ENCODE measurements around the gene PHIP. TPM values are rescaled to one million over a fixed set of nuclear protein-coding genes. Genes with fewer than 3 reads are reported as not detected.

Gene PHIP
- total RNA-seq, 6 experiments from 2014 or later, result 15.7 to 18.7 (median 17.6) TPM

DNA sequence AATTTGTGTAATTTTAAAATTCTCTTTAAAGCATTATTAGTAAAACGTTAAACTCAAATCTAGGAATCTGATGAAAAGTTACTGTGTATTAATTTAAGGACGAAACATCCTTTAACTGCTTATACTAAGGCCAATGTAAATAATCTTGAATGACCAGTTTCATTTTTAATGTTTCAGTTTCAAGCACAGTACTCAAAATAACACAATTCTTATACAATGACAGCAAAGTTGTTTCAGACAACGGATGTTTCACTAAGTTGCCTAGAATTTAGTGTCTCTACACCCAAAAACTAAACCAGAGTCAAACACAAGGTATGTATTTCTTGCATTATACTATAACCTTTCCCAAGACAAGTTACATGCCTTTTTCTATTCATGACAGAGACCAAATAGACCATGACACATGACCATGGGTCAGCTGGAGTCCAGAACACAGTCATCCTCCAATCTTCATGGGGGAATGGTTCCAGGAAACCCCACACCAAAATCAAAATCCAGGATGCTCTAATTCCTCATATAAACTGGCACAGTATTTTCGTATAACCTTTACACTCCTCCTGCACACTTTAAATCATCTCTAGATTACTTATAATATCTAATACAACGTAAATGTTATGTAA lies 7.7 kb downstream of the PHIP start:
- Mint-ChIP-seq H3K4me1 (ENCODE audit: low read depth) (peaks cover 59% of the 10 kb centered on the region), H3K36me3 (ENCODE audit: low read depth) (peaks cover 16% of the 10 kb centered on the region), H3K27ac (peak overlapping the region; percentile 30), H3K4me3 (no peak overlapping the region), H3K9me3 (no peaks in the 10 kb centered on the region), H3K27me3 (ENCODE audit: insufficient read depth) (no peaks in the 10 kb centered on the region)
- no peak for DNase-seq
- TF ChIP-seq, protein P1, sequence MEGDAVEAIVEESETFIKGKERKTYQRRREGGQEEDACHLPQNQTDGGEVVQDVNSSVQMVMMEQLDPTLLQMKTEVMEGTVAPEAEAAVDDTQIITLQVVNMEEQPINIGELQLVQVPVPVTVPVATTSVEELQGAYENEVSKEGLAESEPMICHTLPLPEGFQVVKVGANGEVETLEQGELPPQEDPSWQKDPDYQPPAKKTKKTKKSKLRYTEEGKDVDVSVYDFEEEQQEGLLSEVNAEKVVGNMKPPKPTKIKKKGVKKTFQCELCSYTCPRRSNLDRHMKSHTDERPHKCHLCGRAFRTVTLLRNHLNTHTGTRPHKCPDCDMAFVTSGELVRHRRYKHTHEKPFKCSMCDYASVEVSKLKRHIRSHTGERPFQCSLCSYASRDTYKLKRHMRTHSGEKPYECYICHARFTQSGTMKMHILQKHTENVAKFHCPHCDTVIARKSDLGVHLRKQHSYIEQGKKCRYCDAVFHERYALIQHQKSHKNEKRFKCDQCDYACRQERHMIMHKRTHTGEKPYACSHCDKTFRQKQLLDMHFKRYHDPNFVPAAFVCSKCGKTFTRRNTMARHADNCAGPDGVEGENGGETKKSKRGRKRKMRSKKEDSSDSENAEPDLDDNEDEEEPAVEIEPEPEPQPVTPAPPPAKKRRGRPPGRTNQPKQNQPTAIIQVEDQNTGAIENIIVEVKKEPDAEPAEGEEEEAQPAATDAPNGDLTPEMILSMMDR (IDR thresholded peaks at IDR 0.05), result no peak

DNA sequence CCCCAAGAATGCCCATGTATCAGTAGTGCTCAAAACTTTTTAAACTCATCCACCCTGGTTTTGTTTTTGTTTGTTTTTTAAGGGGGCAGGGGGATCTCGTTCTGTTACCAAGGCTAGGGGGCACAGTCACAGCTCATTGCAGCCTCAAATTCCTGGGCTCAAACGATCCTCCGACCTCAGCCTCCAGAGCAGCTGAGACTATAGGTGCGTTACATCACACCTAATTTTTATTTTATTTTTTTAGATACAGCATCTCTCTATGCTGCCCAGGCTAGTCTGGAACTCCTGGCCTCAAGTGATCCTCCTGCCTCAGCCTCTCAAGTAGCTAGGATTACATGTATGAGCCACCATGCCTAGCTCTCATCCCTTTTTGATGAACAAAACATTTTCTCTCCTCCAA lies 11.2 kb downstream of the PHIP start:
- Mint-ChIP-seq H3K27ac (no peak overlapping the region), H3K36me3 (ENCODE audit: low read depth) (peaks cover 8% of the 10 kb centered on the region), H3K4me3 (no peak overlapping the region), H3K4me1 (ENCODE audit: low read depth) (peaks cover 31% of the 10 kb centered on the region), H3K27me3 (ENCODE audit: insufficient read depth) (no peaks in the 10 kb centered on the region), H3K9me3 (no peaks in the 10 kb centered on the region)
- TF ChIP-seq, protein P1 (IDR thresholded peaks at IDR 0.05), result no peak
- DNase-seq, result no peak

DNA sequence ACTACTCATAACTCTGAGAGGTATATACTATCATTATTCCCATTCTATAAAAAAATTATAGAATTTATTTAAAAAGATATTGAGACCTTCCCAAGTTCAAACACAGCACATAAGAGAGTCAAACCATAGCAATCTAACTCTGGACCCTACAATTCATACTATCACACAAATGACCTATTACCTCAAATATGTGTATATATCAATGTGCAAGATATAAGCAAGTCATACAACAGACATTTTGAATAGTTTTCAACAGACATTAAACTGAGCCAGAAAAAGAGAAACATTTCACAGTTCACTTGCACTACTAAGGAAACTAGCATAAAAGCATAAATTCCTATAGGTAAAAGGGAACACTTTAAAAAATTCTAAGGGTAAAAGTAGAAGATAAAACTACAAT lies 11.7 kb downstream of the PHIP start:
- peaks cover 29% of the 10 kb centered on the region for H3K4me1 Mint-ChIP-seq (ENCODE audit: low read depth)
- DNase-seq, result no peak

DNA sequence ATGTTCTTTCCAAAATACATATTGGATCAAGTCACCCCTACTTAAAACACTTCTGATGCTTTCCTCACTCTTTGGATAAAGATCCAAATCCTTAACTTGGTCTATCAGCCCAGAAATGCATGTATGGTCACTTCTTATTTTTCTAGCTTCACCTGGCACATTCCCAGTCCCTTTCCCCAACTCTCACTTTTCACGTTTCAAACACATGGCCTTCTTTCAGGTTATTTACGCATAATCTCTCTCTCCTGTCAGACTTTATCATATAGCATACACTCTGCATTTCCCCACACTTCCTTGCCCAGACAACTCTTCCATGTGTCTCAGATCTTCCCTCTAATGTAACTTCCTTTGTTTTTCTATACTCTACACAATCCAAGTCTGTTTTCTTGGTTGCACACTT lies 12.8 kb downstream of the PHIP start:
- DNase-seq, result no peak
- no peaks in the 10 kb centered on the region for H3K9me3 Mint-ChIP-seq
- no peaks in the 10 kb centered on the region for H3K27me3 Mint-ChIP-seq (ENCODE audit: insufficient read depth)
- H3K36me3 Mint-ChIP-seq (ENCODE audit: low read depth), result peaks cover 8% of the 10 kb centered on the region
- H3K4me1 Mint-ChIP-seq (ENCODE audit: low read depth), result peaks cover 18% of the 10 kb centered on the region
- TF ChIP-seq, protein P1 (IDR thresholded peaks at IDR 0.05), result no peak
- no peak overlapping the region for H3K4me3 Mint-ChIP-seq
- no peak overlapping the region for H3K27ac Mint-ChIP-seq

More for the DNA sequence above, 11.7 kb downstream of the PHIP start:
- peaks cover 8% of the 10 kb centered on the region for H3K36me3 Mint-ChIP-seq (ENCODE audit: low read depth)
- TF ChIP-seq, protein P1 (IDR thresholded peaks at IDR 0.05), result no peak
- H3K27me3 Mint-ChIP-seq (ENCODE audit: insufficient read depth), result no peaks in the 10 kb centered on the region
- H3K4me3 Mint-ChIP-seq, result no peak overlapping the region
- H3K27ac Mint-ChIP-seq, result no peak overlapping the region
- H3K9me3 Mint-ChIP-seq, result no peaks in the 10 kb centered on the region

DNA sequence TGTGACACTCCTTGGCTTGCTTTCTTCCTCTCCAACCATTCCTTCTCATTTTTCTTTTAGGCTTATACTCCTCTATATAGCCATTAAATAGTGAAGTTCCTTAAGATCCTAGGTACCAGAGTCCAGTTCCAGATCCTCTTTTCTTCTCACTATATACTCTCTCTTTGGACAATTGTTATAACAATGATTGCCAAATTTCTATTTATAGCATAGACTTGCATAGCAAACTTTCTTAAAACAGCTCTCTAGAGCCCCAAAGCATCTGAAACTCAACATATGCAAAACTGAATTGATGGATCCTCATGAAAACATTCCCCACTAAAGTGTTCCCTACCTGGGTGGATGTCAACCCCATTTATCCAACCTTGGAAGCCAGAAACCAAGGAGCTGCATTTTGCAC lies 13.4 kb downstream of the PHIP start:
- Mint-ChIP-seq H3K36me3 (ENCODE audit: low read depth) (peaks cover 8% of the 10 kb centered on the region), H3K9me3 (no peaks in the 10 kb centered on the region), H3K4me3 (no peak overlapping the region), H3K27ac (no peak overlapping the region), H3K27me3 (ENCODE audit: insufficient read depth) (no peaks in the 10 kb centered on the region), H3K4me1 (ENCODE audit: low read depth) (peaks cover 15% of the 10 kb centered on the region)
- DNase-seq, result no peak
- TF ChIP-seq, protein P1 (IDR thresholded peaks at IDR 0.05), result no peak

Data from HFFc6 (cell line).